Subcutaneous abdominal adipose tissue (tissue), 5 donors: ENCODE data around the gene PPP1R36.
A peak's percentile ranks its signal among the peaks of the same experiment; 100 is the strongest.
"Not testable (repeated sequence)": the region's sequence is repeated elsewhere in the genome, so short reads cannot be mapped to it uniquely, and the experiment has no call there.

ENCODE experiments used
- H3K27ac ChIP-seq: one replicate; pipeline ENCODE4 v1.7.0; 2013; ENCODE audit warnings: low read depth, mild to moderate bottlenecking, inconsistent platforms, low read length, moderate library complexity
- H3K27me3 ChIP-seq, 5 donors: one replicate each; pipeline ENCODE4 v1.7.0; 2013; ENCODE audit warnings: low read length in 5 of 5, inconsistent platforms in 1 of 5; ENCODE audit not compliant: control insufficient read depth in 5 of 5, insufficient read depth in 4 of 5
- H3K36me3 ChIP-seq, 5 donors: one replicate each; pipeline ENCODE4 v1.7.0; 2013; ENCODE audit warnings: low read length in 5 of 5; ENCODE audit not compliant: control insufficient read depth in 5 of 5, insufficient read depth in 5 of 5
- H3K4me1 ChIP-seq, 5 donors: one replicate each; pipeline ENCODE4 v1.7.0; 2013; ENCODE audit warnings: low read length in 5 of 5, mild to moderate bottlenecking in 3 of 5, moderate library complexity in 1 of 5; ENCODE audit not compliant: control insufficient read depth in 5 of 5, insufficient read depth in 5 of 5
- H3K4me3 ChIP-seq, 5 donors: one replicate each; pipeline ENCODE4 v1.7.0; 2013; ENCODE audit warnings: low read length in 5 of 5, low read depth in 1 of 5
- H3K9ac ChIP-seq, 5 donors: one replicate each; pipeline ENCODE4 v1.7.0; 2013; ENCODE audit warnings: low read length in 5 of 5, mild to moderate bottlenecking in 4 of 5, moderate library complexity in 3 of 5
- H3K9me3 ChIP-seq, 5 donors: one replicate each; pipeline ENCODE4 v1.7.0; 2013; ENCODE audit warnings: low read length in 5 of 5; ENCODE audit not compliant: control insufficient read depth in 5 of 5
- donor health status: healthy.
- donor health status: healthy.
- donor health status: healthy.
- donor health status: healthy.
- donor health status: healthy.

The PPP1R36 gene

DNA sequence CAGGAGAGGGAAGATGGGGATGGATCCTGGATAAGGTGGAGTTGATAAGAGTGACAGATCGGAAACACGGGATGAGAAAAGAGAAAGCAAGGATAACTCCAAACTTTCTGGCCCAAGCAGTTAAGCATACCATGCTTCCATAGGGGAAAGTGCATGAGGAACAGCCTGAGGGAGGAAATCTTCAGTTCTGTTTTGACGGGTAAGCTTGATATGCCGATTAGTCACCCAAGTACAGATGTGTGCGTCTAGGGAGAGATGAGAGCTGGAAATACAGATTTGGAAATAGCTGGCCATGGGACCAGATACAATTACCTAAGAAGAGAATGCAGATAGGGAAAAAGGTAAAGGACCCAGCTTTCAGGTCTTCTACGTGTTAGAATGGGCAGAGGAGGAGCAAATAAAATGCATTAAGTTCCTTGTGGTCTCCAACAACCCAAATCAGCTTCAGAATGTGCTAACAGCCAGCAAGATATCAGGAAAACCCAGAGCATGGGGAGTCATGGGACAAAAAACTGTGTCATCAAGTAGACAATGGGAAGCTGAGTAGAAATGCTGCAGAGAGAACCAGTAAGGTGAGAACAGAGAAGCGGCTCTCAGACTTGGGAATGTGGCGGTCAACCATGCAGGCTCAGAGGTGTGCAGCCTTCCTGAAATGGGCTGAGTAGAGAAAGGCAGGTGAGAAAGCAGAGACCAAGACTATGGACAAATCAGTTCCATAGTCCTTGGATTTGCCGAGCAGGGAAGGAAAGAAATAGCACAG lies 56.3 kb downstream of the PPP1R36 start:
- Histone ChIP-seq H3K27me3 (peaks cover 0 to 5% (median 0%) of the 10 kb centered on the region in 5 donors), H3K9me3 (no peaks in the 10 kb centered on the region), H3K9ac (no peak overlapping the region), H3K4me3 (no peak overlapping the region), H3K27ac (no peak overlapping the region), H3K4me1 (no peaks in the 10 kb centered on the region), H3K36me3 (no peaks in the 10 kb centered on the region)

GRCh38 chr14:64610049-64610746 lies 60.4 kb downstream of the PPP1R36 start:
- Histone ChIP-seq H3K9me3 (no peaks in the 10 kb centered on the region), H3K27me3 (peaks cover 0 to 5% (median 0%) of the 10 kb centered on the region in 5 donors), H3K36me3 (no peaks in the 10 kb centered on the region), H3K4me1 (peaks cover 0 to 10% (median 6%) of the 10 kb centered on the region in 5 donors), H3K9ac (no peak overlapping the region), H3K27ac (no peak overlapping the region), H3K4me3 (no peak overlapping the region)

DNA sequence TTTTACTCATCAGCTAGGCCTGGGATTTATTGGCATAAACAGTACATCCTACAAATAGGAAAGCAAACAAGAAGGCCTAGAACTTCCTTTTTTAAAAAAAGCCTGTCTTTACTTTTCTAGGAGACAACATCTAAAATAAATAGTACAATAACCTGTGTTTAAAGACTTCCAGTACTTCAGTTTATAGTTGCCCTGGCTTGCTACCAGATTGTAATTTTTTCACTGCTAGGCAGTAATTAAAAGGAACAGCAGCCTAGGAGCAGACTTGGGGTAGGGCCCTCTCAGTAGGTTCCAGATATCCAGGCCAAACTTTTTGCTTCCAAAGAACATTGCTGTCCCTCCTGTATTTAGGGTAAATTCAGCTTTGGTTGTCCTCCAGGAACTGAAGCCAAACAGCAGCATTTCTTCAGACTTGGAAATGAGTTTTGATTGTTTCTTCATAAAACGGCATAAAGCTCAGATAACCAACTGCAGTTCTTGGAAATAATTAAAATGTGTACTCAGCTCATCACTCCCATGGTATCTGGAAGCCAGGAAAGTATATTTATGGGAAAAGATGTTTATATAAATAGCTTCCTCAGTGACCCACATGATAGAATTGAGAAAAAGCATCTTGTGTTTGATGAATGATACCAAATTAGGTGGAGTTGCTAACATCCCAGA lies 61.7 kb downstream of the PPP1R36 start:
- H3K4me1 ChIP-seq, result peaks cover 0 to 11% (median 6%) of the 10 kb centered on the region in 5 donors
- H3K36me3 ChIP-seq, result no peaks in the 10 kb centered on the region
- peak overlapping the region in 1 of 5 donors; percentile 13 for H3K9ac ChIP-seq
- no peaks in the 10 kb centered on the region for H3K9me3 ChIP-seq
- no peak overlapping the region for H3K4me3 ChIP-seq
- H3K27me3 ChIP-seq, result no peaks in the 10 kb centered on the region
- H3K27ac ChIP-seq, result peak overlapping the region; percentile 21

GRCh38 chr14:64612021-64612380 lies 62.2 kb downstream of the PPP1R36 start:
- no peak overlapping the region for H3K9ac ChIP-seq
- H3K27ac ChIP-seq, result peak overlapping the region; percentile 21

GRCh38 chr14:64612971-64613666 lies 63.4 kb downstream of the PPP1R36 start:
- Histone ChIP-seq H3K36me3 (no peaks in the 10 kb centered on the region), H3K4me3 (no peak overlapping the region), H3K9ac (no peak overlapping the region), H3K4me1 (peaks cover 0 to 11% (median 6%) of the 10 kb centered on the region in 5 donors), H3K27me3 (no peaks in the 10 kb centered on the region), H3K27ac (no peak overlapping the region), H3K9me3 (no peaks in the 10 kb centered on the region)

More at GRCh38 chr14:64612021-64612380, 62.2 kb downstream of the PPP1R36 start:
- H3K27me3 ChIP-seq, result no peaks in the 10 kb centered on the region
- H3K36me3 ChIP-seq, result no peaks in the 10 kb centered on the region
- H3K4me3 ChIP-seq, result no peak overlapping the region
- H3K4me1 ChIP-seq, result peaks cover 0 to 11% (median 6%) of the 10 kb centered on the region in 5 donors
- no peaks in the 10 kb centered on the region for H3K9me3 ChIP-seq

GRCh38 chr14:64614166-64614565 lies 64.4 kb downstream of the PPP1R36 start:
- no peak overlapping the region for H3K4me3 ChIP-seq
- no peaks in the 10 kb centered on the region for H3K27me3 ChIP-seq
- H3K9me3 ChIP-seq, result no peaks in the 10 kb centered on the region
- peaks cover 0 to 11% (median 6%) of the 10 kb centered on the region in 5 donors for H3K4me1 ChIP-seq
- H3K27ac ChIP-seq, result no peak overlapping the region
- no peaks in the 10 kb centered on the region for H3K36me3 ChIP-seq
- H3K9ac ChIP-seq, result no peak overlapping the region

GRCh38 chr14:64614805-64615391 lies 65.1 kb downstream of the PPP1R36 start:
- H3K27ac ChIP-seq, result no peak overlapping the region

DNA sequence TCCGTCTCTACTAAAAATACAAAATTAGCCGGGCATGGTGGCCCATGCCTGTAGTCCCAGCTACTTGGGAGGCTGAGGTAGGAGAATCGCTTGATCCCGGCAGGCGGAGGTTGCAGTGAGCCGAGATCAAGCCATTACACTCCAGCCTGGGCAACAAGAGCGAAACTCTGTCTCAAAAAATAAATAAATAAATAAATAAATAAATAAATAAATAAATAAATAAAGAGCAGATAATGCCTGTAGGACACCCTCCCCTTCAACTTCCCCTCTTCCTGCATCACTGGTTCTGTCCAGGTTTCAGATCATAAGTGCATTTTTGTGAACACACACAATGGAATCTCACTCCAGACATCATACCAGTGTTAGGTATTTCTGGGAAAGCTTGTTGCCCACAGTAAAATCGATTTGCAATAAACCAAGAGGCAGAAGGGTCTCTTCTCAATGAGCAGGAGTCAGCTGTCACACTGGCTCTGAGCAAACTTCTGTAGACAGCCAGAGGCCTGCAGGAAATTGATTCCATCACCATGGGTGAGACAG lies 68.2 kb downstream of the PPP1R36 start:
- H3K9me3 ChIP-seq, H3K27me3 ChIP-seq, H3K4me3 ChIP-seq, H3K36me3 ChIP-seq, H3K4me1 ChIP-seq, H3K9ac ChIP-seq, H3K27ac ChIP-seq: not testable (repeated sequence)

More at GRCh38 chr14:64614805-64615391, 65.1 kb downstream of the PPP1R36 start:
- peaks cover 0 to 11% (median 6%) of the 10 kb centered on the region in 5 donors for H3K4me1 ChIP-seq
- H3K36me3 ChIP-seq, result no peaks in the 10 kb centered on the region
- no peak overlapping the region for H3K9ac ChIP-seq
- no peak overlapping the region for H3K4me3 ChIP-seq
- no peaks in the 10 kb centered on the region for H3K9me3 ChIP-seq
- H3K27me3 ChIP-seq, result no peaks in the 10 kb centered on the region

DNA sequence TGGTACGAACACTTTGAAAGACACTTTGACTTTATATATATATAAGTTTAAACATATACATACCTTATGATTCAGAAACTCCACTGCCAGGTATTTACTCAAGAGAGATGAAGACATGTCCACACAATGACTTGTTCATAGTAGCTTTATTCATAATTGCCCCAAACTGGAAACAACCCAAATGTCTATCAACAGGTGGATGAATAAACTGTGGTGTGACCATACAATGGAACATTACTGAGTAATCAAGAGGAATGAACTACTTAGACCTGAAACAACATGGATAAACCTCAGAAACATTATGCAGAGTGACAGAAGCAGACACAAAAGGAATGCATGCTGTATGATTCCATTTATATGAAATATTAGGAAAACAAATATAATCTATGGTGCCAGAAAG lies 71.1 kb downstream of the PPP1R36 start:
- Histone ChIP-seq H3K36me3 (no peaks in the 10 kb centered on the region), H3K9me3 (no peaks in the 10 kb centered on the region), H3K9ac (no peak overlapping the region), H3K4me1 (peaks cover 0 to 2% (median 0%) of the 10 kb centered on the region in 5 donors), H3K27ac (no peak overlapping the region), H3K27me3 (no peaks in the 10 kb centered on the region), H3K4me3 (no peak overlapping the region)
